H9 (cell line): ENCODE results near the gene DDI2. TPM values are rescaled to one million over a fixed set of nuclear protein-coding genes. Genes with fewer than 3 reads are reported as not detected.

Experiments used
- DNase-seq: peaks from one replicate; pipeline ENCODE4 v3.0.0-alpha.2; 2017
- H2AFZ ChIP-seq: one replicate; pipeline ENCODE4 v1.6.1; 2013; ENCODE audit warnings: mild to moderate bottlenecking, low read length, control low read depth, moderate library complexity
- H2AK5ac ChIP-seq: 2 replicates; pipeline ENCODE4 v1.6.1; 2013; ENCODE audit warnings: low read length, control low read depth, mixed read lengths; ENCODE audit not compliant: insufficient read length
- H2BK120ac ChIP-seq: one replicate; pipeline ENCODE4 v1.6.1; 2013; ENCODE audit warnings: low read depth, mild to moderate bottlenecking, low read length, control low read depth, inconsistent platforms; ENCODE audit not compliant: poor library complexity, severe bottlenecking
- H2BK12ac ChIP-seq: 2 replicates; pipeline ENCODE4 v1.6.1; 2013; ENCODE audit warnings: low read length, control low read depth, mixed read lengths, low read depth; ENCODE audit not compliant: insufficient read length
- H2BK15ac ChIP-seq: 2 replicates; pipeline ENCODE4 v1.6.1; 2013; ENCODE audit warnings: low read depth, low read length, control low read depth
- H2BK20ac ChIP-seq: one replicate; pipeline ENCODE4 v1.6.1; 2013; ENCODE audit warnings: low read depth, mild to moderate bottlenecking, low read length, control low read depth, inconsistent platforms; ENCODE audit not compliant: poor library complexity, severe bottlenecking
- H2BK5ac ChIP-seq: 2 replicates; pipeline ENCODE4 v1.6.1; 2013; ENCODE audit warnings: low read length, control low read depth, mixed read lengths; ENCODE audit not compliant: insufficient read length
- H3K14ac ChIP-seq: 2 replicates; pipeline ENCODE4 v1.6.1; 2013; ENCODE audit warnings: low read length, control low read depth; ENCODE audit not compliant: insufficient read depth
- H3K18ac ChIP-seq: 2 replicates; pipeline ENCODE4 v1.6.1; 2013; ENCODE audit warnings: low read depth, mild to moderate bottlenecking, mixed read lengths, low read length, control low read depth; ENCODE audit not compliant: insufficient read length
- H3K23ac ChIP-seq: 2 replicates; pipeline ENCODE4 v1.6.1; 2013; ENCODE audit warnings: low read length, control low read depth, mixed read lengths, low read depth; ENCODE audit not compliant: insufficient read length
- H3K23me2 ChIP-seq: 2 replicates; pipeline ENCODE4 v1.6.1; 2013; ENCODE audit warnings: low read depth, mild to moderate bottlenecking, mixed read lengths, low read length, control low read depth; ENCODE audit not compliant: insufficient read length, poor library complexity, severe bottlenecking
- H3K27ac ChIP-seq: 2 replicates; pipeline ENCODE4 v1.5.1; 2013; ENCODE audit warnings: low read length, control low read depth, mixed read lengths, low read depth; ENCODE audit not compliant: insufficient read length
- H3K27me3 ChIP-seq: 2 replicates; pipeline ENCODE4 v1.6.1; 2013; ENCODE audit warnings: low read length, control low read depth, inconsistent platforms; ENCODE audit not compliant: insufficient read depth
- H3K4ac ChIP-seq: 2 replicates; pipeline ENCODE4 v1.6.1; 2013; ENCODE audit warnings: low read depth, mild to moderate bottlenecking, control low read depth, inconsistent platforms, low read length, moderate library complexity
- H3K4me1 ChIP-seq: 2 replicates; pipeline ENCODE4 v1.6.1; 2013; ENCODE audit warnings: low read length, control low read depth, inconsistent platforms; ENCODE audit not compliant: insufficient read depth
- H3K4me2 ChIP-seq: 2 replicates; pipeline ENCODE4 v1.6.1; 2013; ENCODE audit warnings: low read length, control low read depth, mixed read lengths; ENCODE audit not compliant: insufficient read length, insufficient read depth
- H3K56ac ChIP-seq: 2 replicates; pipeline ENCODE4 v1.6.1; 2013; ENCODE audit warnings: low read depth, mild to moderate bottlenecking, mixed read lengths, low read length, control low read depth; ENCODE audit not compliant: insufficient read length
- H3K79me1 ChIP-seq: 2 replicates; pipeline ENCODE4 v1.6.1; 2013; ENCODE audit warnings: low read depth, mild to moderate bottlenecking, moderate library complexity, low read length, control low read depth, inconsistent platforms; ENCODE audit not compliant: insufficient read depth, poor library complexity, severe bottlenecking
- H3K79me2 ChIP-seq: 2 replicates; pipeline ENCODE4 v1.6.1; 2013; ENCODE audit warnings: low read length, control low read depth, inconsistent platforms; ENCODE audit not compliant: insufficient read depth
- H3K9ac ChIP-seq: 2 replicates; pipeline ENCODE4 v1.6.1; 2013; ENCODE audit warnings: low read length, control low read depth, mixed read lengths; ENCODE audit not compliant: insufficient read length; ENCODE audit errors: extremely low read depth
- H3K9me3 ChIP-seq: one replicate; pipeline ENCODE4 v1.6.1; 2013; ENCODE audit warnings: low read depth, low read length, inconsistent platforms; ENCODE audit not compliant: control insufficient read depth
- H3T11ph ChIP-seq: one replicate; pipeline ENCODE4 v1.6.1; 2013; ENCODE audit warnings: mild to moderate bottlenecking, low read length, control low read depth, inconsistent platforms
- H4K20me1 ChIP-seq: one replicate; pipeline ENCODE4 v1.6.1; 2013; ENCODE audit not compliant: control insufficient read depth, insufficient read length, insufficient read depth
- H4K5ac ChIP-seq: 2 replicates; pipeline ENCODE4 v1.6.1; 2013; ENCODE audit warnings: low read depth, mild to moderate bottlenecking, mixed read lengths, low read length, control low read depth; ENCODE audit not compliant: insufficient read length
- H4K8ac ChIP-seq: replicated peaks from 2 replicates; pipeline ENCODE4 v1.6.1; 2013; ENCODE audit warnings: low read length, control low read depth, mixed read lengths, low read depth; ENCODE audit not compliant: insufficient read length
- H4K91ac ChIP-seq: 2 replicates; pipeline ENCODE4 v1.6.1; 2013; ENCODE audit warnings: low read depth, mild to moderate bottlenecking, moderate library complexity, mixed read lengths, low read length, control low read depth; ENCODE audit not compliant: insufficient read length
- H3K27ac Mint-ChIP-seq, 3 experiments: 2 replicates in 2 of 3; 3 replicates in 1 of 3; pipeline ENCODE4 v1.8.0; 2020 to 2021; ENCODE audit warnings: mixed read lengths in 3 of 3, mild to moderate bottlenecking in 1 of 3, moderate library complexity in 1 of 3
- H3K27me3 Mint-ChIP-seq: 2 replicates; pipeline ENCODE4 v1.8.0; 2021; ENCODE audit warnings: low read depth, mild to moderate bottlenecking, moderate library complexity, mixed read lengths
- H3K36me3 Mint-ChIP-seq, 3 experiments: 2 replicates in 2 of 3; 3 replicates in 1 of 3; pipeline ENCODE4 v1.8.0; 2020 to 2021; ENCODE audit warnings: low read depth in 3 of 3, mixed read lengths in 3 of 3; ENCODE audit not compliant: insufficient read depth in 1 of 3
- H3K4me1 Mint-ChIP-seq, 2 experiments: 2 replicates each; pipeline ENCODE4 v1.8.0; 2020; ENCODE audit warnings: mixed read lengths in 2 of 2
- H3K4me3 Mint-ChIP-seq, 2 experiments: 2 replicates in 1 of 2; 3 replicates in 1 of 2; pipeline ENCODE4 v1.8.0; 2020 to 2021; ENCODE audit warnings: mild to moderate bottlenecking in 2 of 2, mixed read lengths in 2 of 2, moderate library complexity in 1 of 2
- H3K9me3 Mint-ChIP-seq, 2 experiments: 2 replicates in 1 of 2; 3 replicates in 1 of 2; pipeline ENCODE4 v1.8.0; 2020; ENCODE audit warnings: mild to moderate bottlenecking in 2 of 2, mixed read lengths in 2 of 2, moderate library complexity in 1 of 2
- CTCF ChIP-seq: fragments of 200-600 bp; sonication (generic); conservative IDR thresholded peaks from 3 replicates; pipeline ENCODE4 v1.8.0; 2021; ENCODE audit warnings: antibody characterized with exemption, mild to moderate bottlenecking
- WGBS: extraction: QIAGEN DNeasy Blood & Tissue Kit; methylation state at CpG from one replicate; pipeline ENCODE4 v1.1.7; 2013; ENCODE audit warnings: missing lambda C conversion rate, low lambda C conversion rate, mixed read lengths; ENCODE audit not compliant: insufficient read length; ENCODE audit errors: extremely low coverage; 5-methylcytosine and 5-hydroxymethylcytosine counted together
- total RNA-seq: library from RNA; stranded (reverse); gene quantifications from 2 replicates; pipeline ENCODE4 v1.2.1, GENCODE V29; 2021

DDI2 gene
- total RNA-seq, 1 experiment from 2014 or later, result 45.0 TPM

GRCh38 chr1:15696956-15697521 is 79.8 kb downstream of the DDI2 start:
- Histone ChIP-seq H2AK5ac (no peak overlapping the region), H3K9me3 (no peaks in the 10 kb centered on the region), H3K79me1 (no peaks in the 10 kb centered on the region), H3K14ac (no peak overlapping the region), H2BK12ac (no peak overlapping the region), H2BK15ac (no peak overlapping the region), H2BK120ac (no peak overlapping the region), H4K5ac (no peak overlapping the region), H3K4me2 (no peak overlapping the region), H2AFZ (no peak overlapping the region), H3K23ac (no peak overlapping the region), H2BK20ac (no peak overlapping the region), H3K27me3 (no peaks in the 10 kb centered on the region), H3K18ac (no peak overlapping the region), H3K9ac (no peak overlapping the region), H3K56ac (no peak overlapping the region), H3K4me1 (no peaks in the 10 kb centered on the region), H3K27ac (no peak overlapping the region), H3K4ac (no peak overlapping the region), H4K91ac (no peak overlapping the region), H3T11ph (no peak overlapping the region), H4K8ac (no peak overlapping the region), H4K20me1 (no peaks in the 10 kb centered on the region), H3K79me2 (no peaks in the 10 kb centered on the region), H2BK5ac (no peak overlapping the region), H3K23me2 (no peaks in the 10 kb centered on the region)
- no peak for TF ChIP-seq CTCF
- H3K4me1 Mint-ChIP-seq, result no peaks in the 10 kb centered on the region
- H3K9me3 Mint-ChIP-seq, result no peaks in the 10 kb centered on the region
- DNase-seq, result no peak
- peaks cover 5 to 12% (median 9%) of the 10 kb centered on the region in 3 experiments; a peak in 6 of 7 replicates for H3K36me3 Mint-ChIP-seq
- WGBS, result no CpG with 5 or more reads among the region's 10 CpGs
- no peaks in the 10 kb centered on the region for H3K27me3 Mint-ChIP-seq
- H3K4me3 Mint-ChIP-seq, result no peak overlapping the region
- H3K27ac Mint-ChIP-seq, result peak overlapping the region in 2 of 3 experiments; percentile 47 to 81; a peak in 4 of 7 replicates
